ENCODE data around the gene ATG2A. TPM values are rescaled to one million over a fixed set of nuclear protein-coding genes. Genes with fewer than 3 reads are reported as not detected.

Gene ATG2A
- total and polyA plus RNA-seq, 10 of the 15 experiments (the other 5 are each of a cell fraction or from before 2014, with no cell fraction given) = 0.08 to 19.0 (median 4.6) TPM

DNA sequence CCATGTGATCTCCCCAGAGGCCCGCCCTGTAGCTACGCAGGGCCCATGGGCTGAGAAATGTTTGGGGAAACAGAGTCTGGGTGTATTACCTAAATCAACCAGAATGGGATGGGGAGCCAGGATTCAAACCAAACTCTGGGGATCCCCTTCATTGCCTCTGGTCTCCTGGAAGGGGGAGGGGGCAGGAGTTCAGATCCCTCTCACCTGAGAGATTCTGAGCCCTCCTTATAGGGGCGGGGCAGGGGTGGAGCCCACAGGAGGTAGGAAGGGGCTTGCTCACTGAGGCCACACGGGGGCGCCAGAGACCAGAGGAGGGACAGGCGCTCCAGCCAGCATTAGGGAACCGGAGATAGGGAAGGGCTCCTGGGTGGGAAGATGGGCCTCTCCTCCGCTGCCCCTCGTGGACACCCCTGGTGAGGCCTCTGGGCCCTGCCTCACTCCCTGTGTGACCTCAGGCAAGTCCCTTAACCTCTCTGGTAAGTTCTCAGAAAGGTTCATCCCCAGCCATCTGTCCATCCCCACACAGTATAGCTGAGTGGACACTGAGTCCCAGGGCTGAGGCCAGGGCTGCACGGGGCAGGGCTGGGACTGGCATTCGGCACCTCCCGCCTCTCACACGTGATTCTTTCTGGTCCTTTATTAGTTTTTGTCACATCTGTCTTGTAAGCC, 69.9 kb downstream of the ATG2A start (continued):
- TF ChIP-seq, protein P1, sequence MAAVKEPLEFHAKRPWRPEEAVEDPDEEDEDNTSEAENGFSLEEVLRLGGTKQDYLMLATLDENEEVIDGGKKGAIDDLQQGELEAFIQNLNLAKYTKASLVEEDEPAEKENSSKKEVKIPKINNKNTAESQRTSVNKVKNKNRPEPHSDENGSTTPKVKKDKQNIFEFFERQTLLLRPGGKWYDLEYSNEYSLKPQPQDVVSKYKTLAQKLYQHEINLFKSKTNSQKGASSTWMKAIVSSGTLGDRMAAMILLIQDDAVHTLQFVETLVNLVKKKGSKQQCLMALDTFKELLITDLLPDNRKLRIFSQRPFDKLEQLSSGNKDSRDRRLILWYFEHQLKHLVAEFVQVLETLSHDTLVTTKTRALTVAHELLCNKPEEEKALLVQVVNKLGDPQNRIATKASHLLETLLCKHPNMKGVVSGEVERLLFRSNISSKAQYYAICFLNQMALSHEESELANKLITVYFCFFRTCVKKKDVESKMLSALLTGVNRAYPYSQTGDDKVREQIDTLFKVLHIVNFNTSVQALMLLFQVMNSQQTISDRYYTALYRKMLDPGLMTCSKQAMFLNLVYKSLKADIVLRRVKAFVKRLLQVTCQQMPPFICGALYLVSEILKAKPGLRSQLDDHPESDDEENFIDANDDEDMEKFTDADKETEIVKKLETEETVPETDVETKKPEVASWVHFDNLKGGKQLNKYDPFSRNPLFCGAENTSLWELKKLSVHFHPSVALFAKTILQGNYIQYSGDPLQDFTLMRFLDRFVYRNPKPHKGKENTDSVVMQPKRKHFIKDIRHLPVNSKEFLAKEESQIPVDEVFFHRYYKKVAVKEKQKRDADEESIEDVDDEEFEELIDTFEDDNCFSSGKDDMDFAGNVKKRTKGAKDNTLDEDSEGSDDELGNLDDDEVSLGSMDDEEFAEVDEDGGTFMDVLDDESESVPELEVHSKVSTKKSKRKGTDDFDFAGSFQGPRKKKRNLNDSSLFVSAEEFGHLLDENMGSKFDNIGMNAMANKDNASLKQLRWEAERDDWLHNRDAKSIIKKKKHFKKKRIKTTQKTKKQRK (IDR thresholded peaks at IDR 0.05; ENCODE audit: low read depth, low read length) = no peak
- TF ChIP-seq FOXM1 (IDR thresholded peaks at IDR 0.05; ENCODE audit: low read depth, low read length) = no peak
- TF ChIP-seq, protein P2, sequence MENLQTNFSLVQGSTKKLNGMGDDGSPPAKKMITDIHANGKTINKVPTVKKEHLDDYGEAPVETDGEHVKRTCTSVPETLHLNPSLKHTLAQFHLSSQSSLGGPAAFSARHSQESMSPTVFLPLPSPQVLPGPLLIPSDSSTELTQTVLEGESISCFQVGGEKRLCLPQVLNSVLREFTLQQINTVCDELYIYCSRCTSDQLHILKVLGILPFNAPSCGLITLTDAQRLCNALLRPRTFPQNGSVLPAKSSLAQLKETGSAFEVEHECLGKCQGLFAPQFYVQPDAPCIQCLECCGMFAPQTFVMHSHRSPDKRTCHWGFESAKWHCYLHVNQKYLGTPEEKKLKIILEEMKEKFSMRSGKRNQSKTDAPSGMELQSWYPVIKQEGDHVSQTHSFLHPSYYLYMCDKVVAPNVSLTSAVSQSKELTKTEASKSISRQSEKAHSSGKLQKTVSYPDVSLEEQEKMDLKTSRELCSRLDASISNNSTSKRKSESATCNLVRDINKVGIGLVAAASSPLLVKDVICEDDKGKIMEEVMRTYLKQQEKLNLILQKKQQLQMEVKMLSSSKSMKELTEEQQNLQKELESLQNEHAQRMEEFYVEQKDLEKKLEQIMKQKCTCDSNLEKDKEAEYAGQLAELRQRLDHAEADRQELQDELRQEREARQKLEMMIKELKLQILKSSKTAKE (IDR thresholded peaks at IDR 0.05; ENCODE audit: low read depth, poor library complexity, severe bottlenecking) = no peak
- no peak for TF ChIP-seq NKRF (conservative IDR thresholded peaks at IDR 0.05)
- peak; percentile 95 for TF ChIP-seq SMC3 (IDR thresholded peaks at IDR 0.05; ENCODE audit: borderline replicate concordance, low read length)
- TF ChIP-seq HSF1 (IDR thresholded peaks at IDR 0.05; ENCODE audit: low read depth, low read length) = no peak
- TF ChIP-seq SIX5 (IDR thresholded peaks at IDR 0.05; ENCODE audit: low read depth, low read length, severe bottlenecking) = no peak
- TF ChIP-seq, protein P3, sequence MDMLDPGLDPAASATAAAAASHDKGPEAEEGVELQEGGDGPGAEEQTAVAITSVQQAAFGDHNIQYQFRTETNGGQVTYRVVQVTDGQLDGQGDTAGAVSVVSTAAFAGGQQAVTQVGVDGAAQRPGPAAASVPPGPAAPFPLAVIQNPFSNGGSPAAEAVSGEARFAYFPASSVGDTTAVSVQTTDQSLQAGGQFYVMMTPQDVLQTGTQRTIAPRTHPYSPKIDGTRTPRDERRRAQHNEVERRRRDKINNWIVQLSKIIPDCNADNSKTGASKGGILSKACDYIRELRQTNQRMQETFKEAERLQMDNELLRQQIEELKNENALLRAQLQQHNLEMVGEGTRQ (IDR thresholded peaks at IDR 0.05; ENCODE audit: borderline replicate concordance, low read depth, low read length) = no peak
- TF ChIP-seq MAX (IDR thresholded peaks at IDR 0.05; ENCODE audit: low read depth, low read length) = 0 out of 2 replicates have a peak, but pooled peaks have one; percentile 27
- TF ChIP-seq RUNX3 (IDR thresholded peaks at IDR 0.05; ENCODE audit: low read length) = no peak
- no peak for TF ChIP-seq MXI1 (IDR thresholded peaks at IDR 0.05; ENCODE audit: low read depth, low read length)
- TF ChIP-seq RAD21 (IDR thresholded peaks at IDR 0.05; ENCODE audit: insufficient read depth, low read depth, low read length) = peak; percentile 90
- TF ChIP-seq PAX5 (IDR thresholded peaks at IDR 0.05; ENCODE audit: borderline replicate concordance, low read depth, low read length) = no peak
